Panc1 (cell line): ENCODE results near the gene FAM204A. TPM values are rescaled to one million over a fixed set of nuclear protein-coding genes. Genes with fewer than 3 reads are reported as not detected.

Experiments
- ATAC-seq: fragments of 200-7000 bp; cut with Tn5 transposase; 2 replicates; pipeline ENCODE4 v1.9.1; 2020; ENCODE audit warnings: mild to moderate bottlenecking, moderate library complexity
- BruUV-seq: library from RNA; stranded (reverse); fragments of 400-500 nt; replicated peaks from 2 replicates; lab custom pipeline; 2021; lab: Mats Ljungman, UMichigan
- CTCF ChIA-PET: fragments of 300-600 bp; sonication (Branson Sonifier 250); formaldehyde crosslinking; loops from one replicate; lab custom pipeline; 2022; ENCODE audit warnings: antibody characterized with exemption; lab: Charles Lee
- POLR2A ChIA-PET: fragments of 300-600 bp; sonication (Branson Sonifier 250); formaldehyde crosslinking; loops from one replicate; lab custom pipeline; 2022; ENCODE audit warnings: antibody characterized with exemption; lab: Charles Lee
- DNase-seq: peaks from one replicate; pipeline ENCODE4 v3.0.0-alpha.2; 2010; ENCODE audit warnings: low read depth, low spot score
- H3K27ac ChIP-seq: 2 replicates; pipeline ENCODE4 v1.5.1; 2011; ENCODE audit warnings: mild to moderate bottlenecking, low read length, inconsistent platforms
- H3K27me3 ChIP-seq: fragments of 200-500 bp; sonication (Bioruptor generic); 2 replicates; pipeline ENCODE4 v1.6.0; 2014; ENCODE audit warnings: low read length, inconsistent platforms; ENCODE audit not compliant: control insufficient read depth, insufficient read depth
- H3K36me3 ChIP-seq: fragments of 200-500 bp; sonication (Bioruptor generic); 2 replicates; pipeline ENCODE4 v1.5.1; 2014; ENCODE audit warnings: inconsistent platforms, mild to moderate bottlenecking, low read length, moderate library complexity; ENCODE audit not compliant: control insufficient read depth, insufficient read depth
- H3K4me1 ChIP-seq: 2 replicates; pipeline ENCODE4 v1.5.1; 2011; ENCODE audit warnings: inconsistent platforms, mild to moderate bottlenecking, low read length, moderate library complexity; ENCODE audit not compliant: control insufficient read depth, insufficient read depth
- H3K4me3 ChIP-seq, 2 experiments: 2 replicates each; pipeline ENCODE4 v1.5.1; 2011 to 2012; ENCODE audit warnings: low read depth in 2 of 2, low read length in 2 of 2, mild to moderate bottlenecking in 2 of 2, inconsistent platforms in 1 of 2, moderate library complexity in 1 of 2
- H3K9me3 ChIP-seq: fragments of 200-500 bp; sonication (Bioruptor generic); 2 replicates; pipeline ENCODE4 v1.5.1; 2014; ENCODE audit warnings: low read depth, mild to moderate bottlenecking, inconsistent platforms, low read length, moderate library complexity; ENCODE audit not compliant: control insufficient read depth, insufficient read depth
- CTCF ChIP-seq: fragments of 450-650 bp; IDR thresholded peaks from 2 replicates; pipeline ENCODE4 v1.5.1; 2017; ENCODE audit warnings: mild to moderate bottlenecking
- POLR2AphosphoS5 ChIP-seq: IDR thresholded peaks from 2 replicates; pipeline ENCODE4 v1.6.1; 2012; ENCODE audit warnings: mild to moderate bottlenecking, low read depth, low read length, moderate library complexity
- REST ChIP-seq, 2 experiments: IDR thresholded peaks; 2 replicates each; pipeline ENCODE4 v1.6.1; 2011 to 2012; ENCODE audit warnings: low read depth in 2 of 2, control low read depth in 1 of 2, low read length in 1 of 2, mild to moderate bottlenecking in 1 of 2, moderate library complexity in 1 of 2; ENCODE audit not compliant: insufficient read depth in 1 of 2
- SIN3A ChIP-seq: IDR thresholded peaks from 2 replicates; pipeline ENCODE4 v1.6.1; 2012; ENCODE audit warnings: low read depth, mild to moderate bottlenecking, low read length, moderate library complexity, borderline replicate concordance; ENCODE audit not compliant: insufficient read depth
- TCF7L2 ChIP-seq: IDR thresholded peaks from 2 replicates; pipeline ENCODE4 v1.6.1; 2011; ENCODE audit warnings: mild to moderate bottlenecking, low read depth, low read length, inconsistent platforms
- in situ Hi-C: cut with HindIII; loops from 2 replicates; pipeline ENCODE4 v1.10.0; 2016; ENCODE audit warnings: low sequenced_read_pairs, low pct_unique_long_range_greater_than_20kb
- intact Hi-C: fragments of 100-400 bp; cut with micrococcal nuclease; formaldehyde crosslinking; loops from one replicate; pipeline ENCODE4 v1.10.0; 2022; ENCODE audit not compliant: unreplicated experiment
- total RNA-seq: library from RNA; stranded (reverse); gene quantifications from one replicate; pipeline ENCODE4 v1.2.1, GENCODE V29; 2021; ENCODE audit not compliant: unreplicated experiment

Gene FAM204A
- total RNA-seq, 1 experiment from 2014 or later: 69.1 TPM

GRCh38 chr10:118254654-118255053 is 87.5 kb downstream of the FAM204A start:
- DNase-seq: no peak
- no peak for TF ChIP-seq TCF7L2
- no peak for TF ChIP-seq CTCF
- TF ChIP-seq SIN3A: no peak
- no peak for TF ChIP-seq POLR2AphosphoS5
- TF ChIP-seq REST (IDR thresholded peaks at IDR 0.05; ENCODE audit: insufficient read depth in 1 of 2, low read depth in 2 of 2, low read length in 1 of 2): no peak
- Histone ChIP-seq H3K4me1 (no peaks in the 10 kb centered on the region), H3K27me3 (peaks cover 40% of the 10 kb centered on the region), H3K9me3 (no peaks in the 10 kb centered on the region), H3K36me3 (no peaks in the 10 kb centered on the region), H3K27ac (no peak overlapping the region), H3K4me3 (no peak overlapping the region)
- no TSS peak for BruUV-seq
- in situ Hi-C loops (no loop called here), intact Hi-C loops (loop anchor here (5.0 to 10.0 kb wide), 2 partner anchors 170 to 762 kb away; no protein-coding TSS in a partner anchor)
- ATAC-seq: no peak
- ChIA-PET POLR2A (no interaction called here), CTCF (no interaction called here)

GRCh38 chr10:118253397-118253796 is 88.7 kb downstream of the FAM204A start:
- H3K4me3 ChIP-seq: no peak overlapping the region
- ATAC-seq (no peak), DNase-seq (no peak)
- ChIA-PET CTCF (no interaction called here), POLR2A (no interaction called here)
- in situ Hi-C loops: no loop called here
- no TSS peak for BruUV-seq
- intact Hi-C loops: loop anchor here (5.0 to 10.0 kb wide), 2 partner anchors 171 to 761 kb away; no protein-coding TSS in a partner anchor
- TF ChIP-seq REST (IDR thresholded peaks at IDR 0.05; ENCODE audit: insufficient read depth in 1 of 2, low read depth in 2 of 2, low read length in 1 of 2): no peak
- no peak for TF ChIP-seq TCF7L2
- no peak for TF ChIP-seq SIN3A
- TF ChIP-seq CTCF: no peak
- TF ChIP-seq POLR2AphosphoS5: no peak
- no peaks in the 10 kb centered on the region for H3K36me3 ChIP-seq
- H3K27ac ChIP-seq: no peak overlapping the region
- peaks cover 37% of the 10 kb centered on the region for H3K27me3 ChIP-seq
- no peaks in the 10 kb centered on the region for H3K4me1 ChIP-seq
- H3K9me3 ChIP-seq: no peaks in the 10 kb centered on the region
